ENCODE measurements around the gene MTMR12. TPM values are rescaled to one million over a fixed set of nuclear protein-coding genes. Genes with fewer than 3 reads are reported as not detected.

The MTMR12 gene
- 14.5 TPM in 2 replicates for polyA plus RNA-seq (2013)

GRCh38 chr5:32312595-32313332 is at the start of gene MTMR12:
TSS of gene MTMR12 (minus strand) at chr5:32312939. CDS start at chr5:32312838, 101 bp downstream.
- Histone ChIP-seq H3K79me1 (ENCODE audit: low read length) (peaks cover 7% of the 10 kb centered on the region), H3K18ac (ENCODE audit: low read length) (peak within 1 kb of the TSS; percentile 27), H3K4me1 (ENCODE audit: control insufficient read depth in 1 of 2, insufficient read depth in 2 of 2, low read length in 2 of 2) (peaks cover 3 to 5% of the 10 kb centered on the region in 2 experiments), H2BK5ac (ENCODE audit: low read depth, low read length, poor library complexity) (peak within 1 kb of the TSS; percentile 63), H3K23ac (ENCODE audit: low read length) (no peak within 1 kb of the TSS), H3K36me3 (ENCODE audit: control insufficient read depth in 1 of 2, insufficient read depth in 2 of 2, low read length in 2 of 2) (no peaks in the 10 kb centered on the region), H3K9ac (ENCODE audit: low read length) (peak within 1 kb of the TSS; percentile 88), H3K4ac (ENCODE audit: low read depth, low read length) (peak within 1 kb of the TSS; percentile 26), H2AFZ (ENCODE audit: insufficient read depth, low read length, poor library complexity) (peak within 1 kb of the TSS; percentile 46), H3K79me2 (ENCODE audit: control insufficient read depth, insufficient read depth, low read length, poor library complexity) (peaks cover 8% of the 10 kb centered on the region), H4K8ac (ENCODE audit: low read depth, low read length) (peak within 1 kb of the TSS; percentile 74), H3K4me2 (ENCODE audit: low read length) (peak within 1 kb of the TSS; percentile 69), H2AK5ac (ENCODE audit: low read length) (no peak within 1 kb of the TSS), H3K4me3 (ENCODE audit: low read depth, low read length) (peak within 1 kb of the TSS; percentile 98), H2BK12ac (ENCODE audit: low read length) (no peak within 1 kb of the TSS), H4K91ac (ENCODE audit: low read depth, low read length) (peak within 1 kb of the TSS; percentile 42), H3K27ac (ENCODE audit: low read depth, low read length) (peak within 1 kb of the TSS; percentile 67), H2BK120ac (ENCODE audit: insufficient read depth, low read length, poor library complexity) (peak within 1 kb of the TSS; percentile 5), H3K14ac (ENCODE audit: low read length) (peak within 1 kb of the TSS; percentile 34), H4K12ac (ENCODE audit: low read depth, low read length) (peak within 1 kb of the TSS; percentile 44), H3K9me3 (ENCODE audit: insufficient read depth, low read depth, low read length) (no peaks in the 10 kb centered on the region), H3K27me3 (ENCODE audit: insufficient read depth, low read length) (no peaks in the 10 kb centered on the region)
- WGBS (ENCODE audit: extremely low coverage, insufficient coverage, insufficient read length) = no CpG with 5 or more reads among the region's 83 CpGs
- DNase-seq = peak; percentile 99 to 100

- no CpG with 5 or more reads among the region's 4 CpGs for WGBS (ENCODE audit: extremely low coverage, insufficient coverage, insufficient read length)
- H3K18ac ChIP-seq (ENCODE audit: low read length) = no peak overlapping the region
These were observed 49.8 kb upstream of the MTMR12 start for GRCh38 chr5:32362527-32362926.

GRCh38 chr5:32360906-32361305 is 48.2 kb upstream of the MTMR12 start:
- Histone ChIP-seq H3K9me3 (ENCODE audit: insufficient read depth, low read depth, low read length) (no peaks in the 10 kb centered on the region), H3K4me1 (ENCODE audit: control insufficient read depth in 1 of 2, insufficient read depth in 2 of 2, low read length in 2 of 2) (peaks cover 0 to 2% of the 10 kb centered on the region in 2 experiments), H3K4ac (ENCODE audit: low read depth, low read length) (no peak overlapping the region), H4K8ac (ENCODE audit: low read depth, low read length) (no peak overlapping the region), H2BK120ac (ENCODE audit: insufficient read depth, low read length, poor library complexity) (no peak overlapping the region), H3K79me2 (ENCODE audit: control insufficient read depth, insufficient read depth, low read length, poor library complexity) (no peaks in the 10 kb centered on the region), H3K27me3 (ENCODE audit: insufficient read depth, low read length) (no peaks in the 10 kb centered on the region), H3K9ac (ENCODE audit: low read length) (no peak overlapping the region), H2BK12ac (ENCODE audit: low read length) (no peak overlapping the region), H2AFZ (ENCODE audit: insufficient read depth, low read length, poor library complexity) (no peak overlapping the region), H3K4me2 (ENCODE audit: low read length) (no peak overlapping the region), H4K12ac (ENCODE audit: low read depth, low read length) (no peak overlapping the region), H3K27ac (ENCODE audit: low read depth, low read length) (no peak overlapping the region), H3K18ac (ENCODE audit: low read length) (no peak overlapping the region), H3K4me3 (ENCODE audit: low read depth, low read length) (no peak overlapping the region), H2BK5ac (ENCODE audit: low read depth, low read length, poor library complexity) (no peak overlapping the region), H4K91ac (ENCODE audit: low read depth, low read length) (no peak overlapping the region), H3K79me1 (ENCODE audit: low read length) (no peaks in the 10 kb centered on the region), H3K23ac (ENCODE audit: low read length) (no peak overlapping the region), H2AK5ac (ENCODE audit: low read length) (no peak overlapping the region), H3K14ac (ENCODE audit: low read length) (no peak overlapping the region), H3K36me3 (ENCODE audit: control insufficient read depth in 1 of 2, insufficient read depth in 2 of 2, low read length in 2 of 2) (peaks cover 15 to 16% of the 10 kb centered on the region in 2 experiments)
- peak; percentile 67 to 82 for DNase-seq
- WGBS (ENCODE audit: extremely low coverage, insufficient coverage, insufficient read length) = no CpG with 5 or more reads among the region's 4 CpGs

More at GRCh38 chr5:32362527-32362926, 49.8 kb upstream of the MTMR12 start:
- Histone ChIP-seq H4K8ac (ENCODE audit: low read depth, low read length) (no peak overlapping the region), H2BK12ac (ENCODE audit: low read length) (no peak overlapping the region), H3K27me3 (ENCODE audit: insufficient read depth, low read length) (no peaks in the 10 kb centered on the region), H3K79me1 (ENCODE audit: low read length) (no peaks in the 10 kb centered on the region), H3K4me1 (ENCODE audit: control insufficient read depth in 1 of 2, insufficient read depth in 2 of 2, low read length in 2 of 2) (peaks cover 0 to 2% of the 10 kb centered on the region in 2 experiments), H3K36me3 (ENCODE audit: control insufficient read depth in 1 of 2, insufficient read depth in 2 of 2, low read length in 2 of 2) (peaks cover 8 to 11% of the 10 kb centered on the region in 2 experiments), H3K9me3 (ENCODE audit: insufficient read depth, low read depth, low read length) (no peaks in the 10 kb centered on the region), H3K79me2 (ENCODE audit: control insufficient read depth, insufficient read depth, low read length, poor library complexity) (no peaks in the 10 kb centered on the region), H3K14ac (ENCODE audit: low read length) (no peak overlapping the region), H4K91ac (ENCODE audit: low read depth, low read length) (no peak overlapping the region), H3K23ac (ENCODE audit: low read length) (no peak overlapping the region), H2AFZ (ENCODE audit: insufficient read depth, low read length, poor library complexity) (no peak overlapping the region), H4K12ac (ENCODE audit: low read depth, low read length) (no peak overlapping the region), H2BK120ac (ENCODE audit: insufficient read depth, low read length, poor library complexity) (no peak overlapping the region), H3K27ac (ENCODE audit: low read depth, low read length) (no peak overlapping the region), H2BK5ac (ENCODE audit: low read depth, low read length, poor library complexity) (no peak overlapping the region), H3K4me3 (ENCODE audit: low read depth, low read length) (no peak overlapping the region), H3K4ac (ENCODE audit: low read depth, low read length) (no peak overlapping the region), H2AK5ac (ENCODE audit: low read length) (no peak overlapping the region), H3K4me2 (ENCODE audit: low read length) (no peak overlapping the region), H3K9ac (ENCODE audit: low read length) (no peak overlapping the region)
- DNase-seq = no peak

GRCh38 chr5:32358611-32359010 is 45.9 kb upstream of the MTMR12 start:
- Histone ChIP-seq H3K14ac (ENCODE audit: low read length) (no peak overlapping the region), H3K27me3 (ENCODE audit: insufficient read depth, low read length) (no peaks in the 10 kb centered on the region), H3K4me3 (ENCODE audit: low read depth, low read length) (no peak overlapping the region), H2BK5ac (ENCODE audit: low read depth, low read length, poor library complexity) (no peak overlapping the region), H3K4me1 (ENCODE audit: control insufficient read depth in 1 of 2, insufficient read depth in 2 of 2, low read length in 2 of 2) (peaks cover 0 to 2% of the 10 kb centered on the region in 2 experiments), H3K23ac (ENCODE audit: low read length) (no peak overlapping the region), H3K79me2 (ENCODE audit: control insufficient read depth, insufficient read depth, low read length, poor library complexity) (no peaks in the 10 kb centered on the region), H3K79me1 (ENCODE audit: low read length) (no peaks in the 10 kb centered on the region), H3K18ac (ENCODE audit: low read length) (no peak overlapping the region), H2BK120ac (ENCODE audit: insufficient read depth, low read length, poor library complexity) (no peak overlapping the region), H3K36me3 (ENCODE audit: control insufficient read depth in 1 of 2, insufficient read depth in 2 of 2, low read length in 2 of 2) (peaks cover 13 to 16% of the 10 kb centered on the region in 2 experiments), H2AK5ac (ENCODE audit: low read length) (no peak overlapping the region), H3K4me2 (ENCODE audit: low read length) (no peak overlapping the region), H3K4ac (ENCODE audit: low read depth, low read length) (no peak overlapping the region), H2BK12ac (ENCODE audit: low read length) (no peak overlapping the region), H4K8ac (ENCODE audit: low read depth, low read length) (no peak overlapping the region), H3K9ac (ENCODE audit: low read length) (no peak overlapping the region), H3K27ac (ENCODE audit: low read depth, low read length) (no peak overlapping the region), H3K9me3 (ENCODE audit: insufficient read depth, low read depth, low read length) (no peaks in the 10 kb centered on the region), H4K12ac (ENCODE audit: low read depth, low read length) (no peak overlapping the region), H4K91ac (ENCODE audit: low read depth, low read length) (no peak overlapping the region), H2AFZ (ENCODE audit: insufficient read depth, low read length, poor library complexity) (no peak overlapping the region)
- no peak for DNase-seq
- no CpG with 5 or more reads among the region's 6 CpGs for WGBS (ENCODE audit: extremely low coverage, insufficient coverage, insufficient read length)

Measured in trophoblast cell (in vitro differentiated cells and primary cell).